GM23338 (cell line): ENCODE data around the gene GRM4. TPM values are rescaled to one million over a fixed set of nuclear protein-coding genes. Genes with fewer than 3 reads are reported as not detected.

Experiments
- ATAC-seq: fragments of 200-7000 bp; cut with Tn5 transposase; 3 replicates; pipeline ENCODE4 v1.9.1; 2020
- DNase-seq: peaks from one replicate; pipeline ENCODE4 v3.0.0-alpha.2; 2015; ENCODE audit warnings: low spot score
- H2AFZ ChIP-seq: fragments of 200-600 bp; sonication (generic); 2 replicates; pipeline ENCODE4 v1.8.0; 2016; ENCODE audit warnings: antibody characterized with exemption, mild to moderate bottlenecking, moderate library complexity
- H3F3A ChIP-seq: fragments of 200-600 bp; sonication (generic); replicated peaks from 2 replicates; pipeline ENCODE4 v1.8.0; 2017; ENCODE audit warnings: antibody characterized with exemption, mixed run types, low read depth
- H3K27ac ChIP-seq: fragments of 200-600 bp; sonication (generic); 2 replicates; pipeline ENCODE4 v1.6.1; 2016; ENCODE audit warnings: low read depth
- H3K27me3 ChIP-seq: fragments of 200-600 bp; sonication (generic); 2 replicates; pipeline ENCODE4 v1.8.0; 2016; ENCODE audit warnings: mild to moderate bottlenecking, mixed run types, moderate library complexity; ENCODE audit not compliant: insufficient read depth
- H3K36me3 ChIP-seq: fragments of 200-600 bp; sonication (generic); 2 replicates; pipeline ENCODE4 v1.8.0; 2016; ENCODE audit warnings: mild to moderate bottlenecking; ENCODE audit not compliant: insufficient read depth
- H3K4me1 ChIP-seq: fragments of 200-600 bp; sonication (generic); 2 replicates; pipeline ENCODE4 v1.8.0; 2016; ENCODE audit warnings: mild to moderate bottlenecking, moderate library complexity; ENCODE audit not compliant: insufficient read depth
- H3K4me2 ChIP-seq: fragments of 200-600 bp; sonication (generic); 2 replicates; pipeline ENCODE4 v1.7.1; 2017; ENCODE audit warnings: mixed run types
- H3K4me3 ChIP-seq: fragments of 200-600 bp; sonication (generic); 2 replicates; pipeline ENCODE4 v1.6.1; 2016; ENCODE audit warnings: mixed run types
- H3K79me2 ChIP-seq: fragments of 200-600 bp; sonication (generic); replicated peaks from 2 replicates; pipeline ENCODE4 v1.8.0; 2017; ENCODE audit warnings: mild to moderate bottlenecking; ENCODE audit not compliant: insufficient read depth
- H3K9me2 ChIP-seq: fragments of 200-600 bp; sonication (generic); 2 replicates; pipeline ENCODE4 v1.8.0; 2017; ENCODE audit not compliant: insufficient read depth
- H4K20me1 ChIP-seq: fragments of 200-600 bp; sonication (generic); replicated peaks from 2 replicates; pipeline ENCODE4 v1.8.0; 2017; ENCODE audit warnings: mild to moderate bottlenecking; ENCODE audit not compliant: insufficient read depth
- H3K27ac Mint-ChIP-seq: 2 replicates; pipeline ENCODE4 v1.8.0; 2020; ENCODE audit warnings: inconsistent platforms, mild to moderate bottlenecking, moderate library complexity, mixed read lengths
- H3K27me3 Mint-ChIP-seq: 3 replicates; pipeline ENCODE4 v1.8.0; 2022; ENCODE audit warnings: low read depth, mild to moderate bottlenecking, moderate library complexity, mixed read lengths, inconsistent platforms; ENCODE audit not compliant: insufficient read depth, poor library complexity
- H3K36me3 Mint-ChIP-seq: 3 replicates; pipeline ENCODE4 v1.8.0; 2021; ENCODE audit warnings: low read depth, mild to moderate bottlenecking, inconsistent platforms, moderate library complexity, mixed read lengths
- H3K4me1 Mint-ChIP-seq: 3 replicates; pipeline ENCODE4 v1.8.0; 2020; ENCODE audit warnings: mild to moderate bottlenecking, inconsistent platforms, mixed read lengths
- H3K4me3 Mint-ChIP-seq: 3 replicates; pipeline ENCODE4 v1.8.0; 2021; ENCODE audit warnings: moderate library complexity, mild to moderate bottlenecking, inconsistent platforms, mixed read lengths
- H3K9me3 Mint-ChIP-seq: 3 replicates; pipeline ENCODE4 v1.8.0; 2020; ENCODE audit warnings: moderate library complexity, mild to moderate bottlenecking, inconsistent platforms, mixed read lengths
- STAT1 ChIP-seq: IDR thresholded peaks from one replicate; pipeline ENCODE4 v1.6.1; 2016; ENCODE audit warnings: antibody characterized with exemption; ENCODE audit not compliant: unreplicated experiment
- polyA plus RNA-seq: library from polyadenylated mRNA; unstranded; fragments of >200 nt; fragmentation: Nextera tagmentation; extraction: Ambion mirVana; gene quantifications from 2 replicates; pipeline ENCODE4 v1.2.1, GENCODE V29; 2016
- total RNA-seq: library from RNA; depleted of rRNA; stranded (reverse); fragments of >200 nt; shearing (Covaris generic); gene quantifications from 2 replicates; pipeline ENCODE4 v1.2.3, GENCODE V29; 2014
- TF ChIP-seq, protein P1 (sequence below): fragments of 250-450 bp; sonication (Bioruptor Pico); IDR thresholded peaks from 2 replicates; pipeline ENCODE4 v1.5.0; 2020; ENCODE audit warnings: mild to moderate bottlenecking, moderate library complexity
- TF ChIP-seq, protein P2 (sequence below): IDR thresholded peaks from one replicate; pipeline ENCODE4 v1.6.1; 2018; ENCODE audit warnings: antibody characterized with exemption; ENCODE audit not compliant: unreplicated experiment

GRM4 gene
- total and polyA plus RNA-seq, 2 experiments from 2014 or later: 7.0 to 30.6 TPM

DNA sequence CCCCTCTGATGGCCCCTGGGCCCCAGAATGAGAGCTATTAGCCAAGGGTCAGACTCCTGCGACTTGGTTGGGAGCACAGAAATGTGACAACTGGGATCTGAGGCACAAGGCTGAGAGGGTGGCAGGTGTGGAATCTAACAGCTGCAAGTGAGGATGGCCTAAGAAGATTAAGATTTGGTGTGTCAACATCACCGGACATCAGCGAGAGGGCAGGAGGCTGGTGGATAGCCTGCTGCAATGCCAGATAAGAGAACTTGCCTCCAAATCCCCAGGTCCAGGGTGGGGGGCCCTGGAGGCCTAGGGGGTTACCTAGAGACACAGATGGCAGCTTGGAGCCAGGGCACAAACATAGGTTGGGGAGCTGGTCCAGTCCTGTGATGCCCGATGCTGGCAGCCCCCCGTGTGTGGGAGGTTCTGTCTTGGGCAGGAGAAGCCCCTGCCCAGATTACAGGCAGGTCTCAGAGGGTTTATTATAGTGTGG is 155.8 kb downstream of the GRM4 start (continued):
- TF ChIP-seq, protein P1, sequence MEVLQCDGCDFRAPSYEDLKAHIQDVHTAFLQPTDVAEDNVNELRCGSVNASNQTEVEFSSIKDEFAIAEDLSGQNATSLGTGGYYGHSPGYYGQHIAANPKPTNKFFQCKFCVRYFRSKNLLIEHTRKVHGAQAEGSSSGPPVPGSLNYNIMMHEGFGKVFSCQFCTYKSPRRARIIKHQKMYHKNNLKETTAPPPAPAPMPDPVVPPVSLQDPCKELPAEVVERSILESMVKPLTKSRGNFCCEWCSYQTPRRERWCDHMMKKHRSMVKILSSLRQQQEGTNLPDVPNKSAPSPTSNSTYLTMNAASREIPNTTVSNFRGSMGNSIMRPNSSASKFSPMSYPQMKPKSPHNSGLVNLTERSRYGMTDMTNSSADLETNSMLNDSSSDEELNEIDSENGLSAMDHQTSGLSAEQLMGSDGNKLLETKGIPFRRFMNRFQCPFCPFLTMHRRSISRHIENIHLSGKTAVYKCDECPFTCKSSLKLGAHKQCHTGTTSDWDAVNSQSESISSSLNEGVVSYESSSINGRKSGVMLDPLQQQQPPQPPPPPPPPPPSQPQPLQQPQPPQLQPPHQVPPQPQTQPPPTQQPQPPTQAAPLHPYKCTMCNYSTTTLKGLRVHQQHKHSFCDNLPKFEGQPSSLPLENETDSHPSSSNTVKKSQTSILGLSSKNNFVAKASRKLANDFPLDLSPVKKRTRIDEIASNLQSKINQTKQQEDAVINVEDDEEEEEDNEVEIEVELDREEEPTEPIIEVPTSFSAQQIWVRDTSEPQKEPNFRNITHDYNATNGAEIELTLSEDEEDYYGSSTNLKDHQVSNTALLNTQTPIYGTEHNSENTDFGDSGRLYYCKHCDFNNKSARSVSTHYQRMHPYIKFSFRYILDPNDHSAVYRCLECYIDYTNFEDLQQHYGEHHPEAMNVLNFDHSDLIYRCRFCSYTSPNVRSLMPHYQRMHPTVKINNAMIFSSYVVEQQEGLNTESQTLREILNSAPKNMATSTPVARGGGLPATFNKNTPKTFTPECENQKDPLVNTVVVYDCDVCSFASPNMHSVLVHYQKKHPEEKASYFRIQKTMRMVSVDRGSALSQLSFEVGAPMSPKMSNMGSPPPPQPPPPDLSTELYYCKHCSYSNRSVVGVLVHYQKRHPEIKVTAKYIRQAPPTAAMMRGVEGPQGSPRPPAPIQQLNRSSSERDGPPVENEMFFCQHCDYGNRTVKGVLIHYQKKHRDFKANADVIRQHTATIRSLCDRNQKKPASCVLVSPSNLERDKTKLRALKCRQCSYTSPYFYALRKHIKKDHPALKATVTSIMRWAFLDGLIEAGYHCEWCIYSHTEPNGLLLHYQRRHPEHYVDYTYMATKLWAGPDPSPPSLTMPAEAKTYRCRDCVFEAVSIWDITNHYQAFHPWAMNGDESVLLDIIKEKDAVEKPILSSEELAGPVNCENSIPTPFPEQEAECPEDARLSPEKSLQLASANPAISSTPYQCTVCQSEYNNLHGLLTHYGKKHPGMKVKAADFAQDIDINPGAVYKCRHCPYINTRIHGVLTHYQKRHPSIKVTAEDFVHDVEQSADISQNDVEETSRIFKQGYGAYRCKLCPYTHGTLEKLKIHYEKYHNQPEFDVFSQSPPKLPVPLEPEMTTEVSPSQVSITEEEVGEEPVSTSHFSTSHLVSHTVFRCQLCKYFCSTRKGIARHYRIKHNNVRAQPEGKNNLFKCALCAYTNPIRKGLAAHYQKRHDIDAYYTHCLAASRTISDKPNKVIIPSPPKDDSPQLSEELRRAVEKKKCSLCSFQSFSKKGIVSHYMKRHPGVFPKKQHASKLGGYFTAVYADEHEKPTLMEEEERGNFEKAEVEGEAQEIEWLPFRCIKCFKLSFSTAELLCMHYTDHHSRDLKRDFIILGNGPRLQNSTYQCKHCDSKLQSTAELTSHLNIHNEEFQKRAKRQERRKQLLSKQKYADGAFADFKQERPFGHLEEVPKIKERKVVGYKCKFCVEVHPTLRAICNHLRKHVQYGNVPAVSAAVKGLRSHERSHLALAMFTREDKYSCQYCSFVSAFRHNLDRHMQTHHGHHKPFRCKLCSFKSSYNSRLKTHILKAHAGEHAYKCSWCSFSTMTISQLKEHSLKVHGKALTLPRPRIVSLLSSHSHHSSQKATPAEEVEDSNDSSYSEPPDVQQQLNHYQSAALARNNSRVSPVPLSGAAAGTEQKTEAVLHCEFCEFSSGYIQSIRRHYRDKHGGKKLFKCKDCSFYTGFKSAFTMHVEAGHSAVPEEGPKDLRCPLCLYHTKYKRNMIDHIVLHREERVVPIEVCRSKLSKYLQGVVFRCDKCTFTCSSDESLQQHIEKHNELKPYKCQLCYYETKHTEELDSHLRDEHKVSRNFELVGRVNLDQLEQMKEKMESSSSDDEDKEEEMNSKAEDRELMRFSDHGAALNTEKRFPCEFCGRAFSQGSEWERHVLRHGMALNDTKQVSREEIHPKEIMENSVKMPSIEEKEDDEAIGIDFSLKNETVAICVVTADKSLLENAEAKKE (CRISPR knock-in tag): no peak
- TF ChIP-seq STAT1: no peak

DNA sequence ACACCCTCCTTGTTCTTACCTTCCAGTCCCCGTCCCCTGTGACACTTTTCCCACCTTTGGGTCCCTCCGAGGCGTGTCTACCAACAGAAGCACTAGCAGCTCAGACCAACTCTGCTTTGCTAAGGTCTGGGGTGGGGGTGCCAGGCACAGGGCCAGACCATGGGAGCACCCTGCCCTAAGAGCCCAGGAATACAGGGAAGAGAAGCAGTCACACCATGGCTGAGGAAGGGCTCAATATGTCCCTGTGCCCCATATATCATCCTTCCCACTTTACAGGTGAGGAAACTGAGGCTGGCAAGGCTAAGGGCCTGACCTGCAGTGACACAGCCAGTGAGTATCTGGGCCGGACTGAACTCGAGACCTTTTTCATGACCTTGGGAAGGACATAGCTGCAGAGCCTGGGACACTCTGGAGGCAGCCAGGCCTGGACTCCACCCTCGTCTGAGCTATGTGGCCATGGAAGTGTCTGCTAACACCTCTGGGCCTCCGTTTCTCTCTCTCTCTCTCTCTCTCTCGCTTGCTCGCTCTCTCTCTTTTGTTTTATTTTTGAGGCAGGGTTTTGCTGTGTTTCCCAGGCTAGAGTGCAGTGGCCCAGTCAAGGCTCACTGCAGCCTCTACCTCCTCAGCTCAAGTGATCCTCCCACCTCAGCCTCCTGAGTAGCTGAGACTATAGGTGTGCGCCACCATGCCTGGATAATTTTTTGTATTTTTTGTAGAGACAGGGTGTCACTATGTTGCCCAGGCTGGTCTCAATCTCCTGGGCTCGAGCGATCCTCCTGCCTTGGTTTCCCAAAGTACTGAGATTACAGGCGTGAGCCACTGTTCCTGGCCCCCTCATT is 156.7 kb downstream of the GRM4 start:
- Mint-ChIP-seq H3K9me3 (peaks cover 9% of the 10 kb centered on the region), H3K4me3 (no peak overlapping the region), H3K4me1 (peaks cover 22% of the 10 kb centered on the region), H3K27ac (no peak overlapping the region), H3K27me3 (peaks cover 38% of the 10 kb centered on the region), H3K36me3 (0 out of 3 replicates have a peak, but pooled peaks cover 3% of the 10 kb centered on the region)
- Histone ChIP-seq H2AFZ (no peak overlapping the region), H3K27me3 (no peaks in the 10 kb centered on the region), H3K4me1 (peaks cover 5% of the 10 kb centered on the region; the same call in 1 of the 2 replicates), H3K27ac (no peak overlapping the region), H4K20me1 (no peaks in the 10 kb centered on the region), H3K9me2 (no peaks in the 10 kb centered on the region), H3K4me3 (no peak overlapping the region), H3K4me2 (no peak overlapping the region), H3K36me3 (no peaks in the 10 kb centered on the region), H3K79me2 (no peaks in the 10 kb centered on the region), H3F3A (no peaks in the 10 kb centered on the region)
- DNase-seq (no peak), ATAC-seq (no peak)
- TF ChIP-seq, protein P2, sequence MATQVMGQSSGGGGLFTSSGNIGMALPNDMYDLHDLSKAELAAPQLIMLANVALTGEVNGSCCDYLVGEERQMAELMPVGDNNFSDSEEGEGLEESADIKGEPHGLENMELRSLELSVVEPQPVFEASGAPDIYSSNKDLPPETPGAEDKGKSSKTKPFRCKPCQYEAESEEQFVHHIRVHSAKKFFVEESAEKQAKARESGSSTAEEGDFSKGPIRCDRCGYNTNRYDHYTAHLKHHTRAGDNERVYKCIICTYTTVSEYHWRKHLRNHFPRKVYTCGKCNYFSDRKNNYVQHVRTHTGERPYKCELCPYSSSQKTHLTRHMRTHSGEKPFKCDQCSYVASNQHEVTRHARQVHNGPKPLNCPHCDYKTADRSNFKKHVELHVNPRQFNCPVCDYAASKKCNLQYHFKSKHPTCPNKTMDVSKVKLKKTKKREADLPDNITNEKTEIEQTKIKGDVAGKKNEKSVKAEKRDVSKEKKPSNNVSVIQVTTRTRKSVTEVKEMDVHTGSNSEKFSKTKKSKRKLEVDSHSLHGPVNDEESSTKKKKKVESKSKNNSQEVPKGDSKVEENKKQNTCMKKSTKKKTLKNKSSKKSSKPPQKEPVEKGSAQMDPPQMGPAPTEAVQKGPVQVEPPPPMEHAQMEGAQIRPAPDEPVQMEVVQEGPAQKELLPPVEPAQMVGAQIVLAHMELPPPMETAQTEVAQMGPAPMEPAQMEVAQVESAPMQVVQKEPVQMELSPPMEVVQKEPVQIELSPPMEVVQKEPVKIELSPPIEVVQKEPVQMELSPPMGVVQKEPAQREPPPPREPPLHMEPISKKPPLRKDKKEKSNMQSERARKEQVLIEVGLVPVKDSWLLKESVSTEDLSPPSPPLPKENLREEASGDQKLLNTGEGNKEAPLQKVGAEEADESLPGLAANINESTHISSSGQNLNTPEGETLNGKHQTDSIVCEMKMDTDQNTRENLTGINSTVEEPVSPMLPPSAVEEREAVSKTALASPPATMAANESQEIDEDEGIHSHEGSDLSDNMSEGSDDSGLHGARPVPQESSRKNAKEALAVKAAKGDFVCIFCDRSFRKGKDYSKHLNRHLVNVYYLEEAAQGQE: no peak
- TF ChIP-seq, protein P1 (CRISPR knock-in tag): no peak
